Measurements from ENCODE around the gene GPR151. TPM values are rescaled to one million over a fixed set of nuclear protein-coding genes. Genes with fewer than 3 reads are reported as not detected.

Gene GPR151
- polyA plus RNA-seq, 1 donor (not counting 4 experiments of a cell fraction or from before 2014, with no cell fraction given), result not detected

- Histone ChIP-seq H3K36me3 (ENCODE audit: control insufficient read depth in 2 of 2, extremely low read depth in 1 of 2, insufficient read depth in 2 of 2, low read length in 2 of 2) (peaks cover 15 to 20% of the 10 kb centered on the region in 2 experiments), H3K27ac (ENCODE audit: control insufficient read depth, insufficient read depth, low read length) (no peak overlapping the region), H3K4me1 (ENCODE audit: control insufficient read depth, extremely low read depth, insufficient read depth, low read length) (no peaks in the 10 kb centered on the region), H3K4me2 (ENCODE audit: control insufficient read depth, extremely low read depth, insufficient read depth, low read depth, low read length) (no peak overlapping the region), H3K79me2 (ENCODE audit: control insufficient read depth, insufficient read depth, low read length) (peaks cover 7% of the 10 kb centered on the region), H4K20me1 (ENCODE audit: control insufficient read depth, extremely low read depth, insufficient read depth, low read length) (no peaks in the 10 kb centered on the region), H3K9ac (ENCODE audit: control insufficient read depth, extremely low read depth, insufficient read depth, low read length) (no peak overlapping the region), H2AFZ (ENCODE audit: control insufficient read depth, low read length) (no peak overlapping the region), H3K9me3 (ENCODE audit: control insufficient read depth, low read depth, low read length) (no peaks in the 10 kb centered on the region), H3K9me1 (ENCODE audit: control insufficient read depth, extremely low read depth, insufficient read depth, low read length) (no peaks in the 10 kb centered on the region), H3K27me3 (ENCODE audit: control insufficient read depth, extremely low read depth, insufficient read depth, low read length) (no peaks in the 10 kb centered on the region), H3K4me3 (ENCODE audit: control insufficient read depth in 2 of 3, extremely low read depth in 1 of 3, insufficient read depth in 2 of 3, low read depth in 1 of 3, low read length in 3 of 3) (no peak overlapping the region)
- DNase-seq (ENCODE audit: low read depth, low spot score), result no peak
- TF ChIP-seq, protein P1, sequence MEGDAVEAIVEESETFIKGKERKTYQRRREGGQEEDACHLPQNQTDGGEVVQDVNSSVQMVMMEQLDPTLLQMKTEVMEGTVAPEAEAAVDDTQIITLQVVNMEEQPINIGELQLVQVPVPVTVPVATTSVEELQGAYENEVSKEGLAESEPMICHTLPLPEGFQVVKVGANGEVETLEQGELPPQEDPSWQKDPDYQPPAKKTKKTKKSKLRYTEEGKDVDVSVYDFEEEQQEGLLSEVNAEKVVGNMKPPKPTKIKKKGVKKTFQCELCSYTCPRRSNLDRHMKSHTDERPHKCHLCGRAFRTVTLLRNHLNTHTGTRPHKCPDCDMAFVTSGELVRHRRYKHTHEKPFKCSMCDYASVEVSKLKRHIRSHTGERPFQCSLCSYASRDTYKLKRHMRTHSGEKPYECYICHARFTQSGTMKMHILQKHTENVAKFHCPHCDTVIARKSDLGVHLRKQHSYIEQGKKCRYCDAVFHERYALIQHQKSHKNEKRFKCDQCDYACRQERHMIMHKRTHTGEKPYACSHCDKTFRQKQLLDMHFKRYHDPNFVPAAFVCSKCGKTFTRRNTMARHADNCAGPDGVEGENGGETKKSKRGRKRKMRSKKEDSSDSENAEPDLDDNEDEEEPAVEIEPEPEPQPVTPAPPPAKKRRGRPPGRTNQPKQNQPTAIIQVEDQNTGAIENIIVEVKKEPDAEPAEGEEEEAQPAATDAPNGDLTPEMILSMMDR (optimal IDR thresholded peaks at IDR 0.05 in 1 of 3, IDR thresholded peaks at IDR 0.05 in 1 of 3, conservative IDR thresholded peaks at IDR 0.05 in 1 of 3; ENCODE audit: extremely low read depth in 1 of 3, insufficient read depth in 2 of 3, low read length in 3 of 3), result no peak
- TF ChIP-seq EZH2 (IDR thresholded peaks at IDR 0.05; ENCODE audit: low read length), result no peak
- dilution Hi-C loops (cut with MboI; ENCODE audit: extremely low pct_ligation_motif_present, low sequenced_read_pairs), result no loop called here
- no peak for FAIRE-seq
Measured at GRCh38 chr5:146474065-146474464, 41.9 kb downstream of the GPR151 start.

- Histone ChIP-seq H3K79me2 (ENCODE audit: control insufficient read depth, insufficient read depth, low read length) (peaks cover 47% of the 10 kb centered on the region), H3K36me3 (ENCODE audit: control insufficient read depth in 2 of 2, extremely low read depth in 1 of 2, insufficient read depth in 2 of 2, low read length in 2 of 2) (peaks cover 15 to 28% of the 10 kb centered on the region in 2 experiments), H3K27ac (ENCODE audit: control insufficient read depth, insufficient read depth, low read length) (no peak overlapping the region), H4K20me1 (ENCODE audit: control insufficient read depth, extremely low read depth, insufficient read depth, low read length) (no peaks in the 10 kb centered on the region), H3K4me3 (ENCODE audit: control insufficient read depth in 2 of 3, extremely low read depth in 1 of 3, insufficient read depth in 2 of 3, low read depth in 1 of 3, low read length in 3 of 3) (no peak overlapping the region), H2AFZ (ENCODE audit: control insufficient read depth, low read length) (no peak overlapping the region), H3K9me1 (ENCODE audit: control insufficient read depth, extremely low read depth, insufficient read depth, low read length) (no peaks in the 10 kb centered on the region), H3K9me3 (ENCODE audit: control insufficient read depth, low read depth, low read length) (no peaks in the 10 kb centered on the region), H3K4me1 (ENCODE audit: control insufficient read depth, extremely low read depth, insufficient read depth, low read length) (peaks cover 4% of the 10 kb centered on the region), H3K4me2 (ENCODE audit: control insufficient read depth, extremely low read depth, insufficient read depth, low read depth, low read length) (no peak overlapping the region), H3K9ac (ENCODE audit: control insufficient read depth, extremely low read depth, insufficient read depth, low read length) (no peak overlapping the region), H3K27me3 (ENCODE audit: control insufficient read depth, extremely low read depth, insufficient read depth, low read length) (no peaks in the 10 kb centered on the region)
- DNase-seq (ENCODE audit: low read depth, low spot score) (no peak), FAIRE-seq (no peak)
- dilution Hi-C loops (cut with MboI; ENCODE audit: extremely low pct_ligation_motif_present, low sequenced_read_pairs), result no loop called here
- no peak for TF ChIP-seq EZH2 (IDR thresholded peaks at IDR 0.05; ENCODE audit: low read length)
- TF ChIP-seq, protein P1 (optimal IDR thresholded peaks at IDR 0.05 in 1 of 3, IDR thresholded peaks at IDR 0.05 in 1 of 3, conservative IDR thresholded peaks at IDR 0.05 in 1 of 3; ENCODE audit: extremely low read depth in 1 of 3, insufficient read depth in 2 of 3, low read length in 3 of 3), result no peak
Measured at GRCh38 chr5:146467760-146468159, 48.2 kb downstream of the GPR151 start.
